Endothelial cell (in vitro differentiated cells): ENCODE data around the gene C22orf15. TPM values are rescaled to one million over a fixed set of nuclear protein-coding genes. Genes with fewer than 3 reads are reported as not detected.

ENCODE experiments used
- DNase-seq: peaks from one replicate; pipeline ENCODE4 v3.0.0; 2021; ENCODE audit warnings: low spot score
- H3K27ac Mint-ChIP-seq: one replicate; pipeline ENCODE4 v1.8.0; 2021; ENCODE audit warnings: mixed read lengths, inconsistent platforms; ENCODE audit not compliant: unreplicated experiment
- H3K27me3 Mint-ChIP-seq: one replicate; pipeline ENCODE4 v1.8.0; 2021; ENCODE audit warnings: mild to moderate bottlenecking, moderate library complexity, mixed read lengths, inconsistent platforms; ENCODE audit not compliant: unreplicated experiment
- H3K36me3 Mint-ChIP-seq: one replicate; pipeline ENCODE4 v1.8.0; 2021; ENCODE audit warnings: mild to moderate bottlenecking, low read depth, mixed read lengths, inconsistent platforms; ENCODE audit not compliant: unreplicated experiment
- H3K4me1 Mint-ChIP-seq: one replicate; pipeline ENCODE4 v1.8.0; 2021; ENCODE audit warnings: mild to moderate bottlenecking, mixed read lengths, inconsistent platforms; ENCODE audit not compliant: unreplicated experiment
- H3K4me3 Mint-ChIP-seq: one replicate; pipeline ENCODE4 v1.8.0; 2021; ENCODE audit warnings: mild to moderate bottlenecking, mixed read lengths, inconsistent platforms; ENCODE audit not compliant: unreplicated experiment
- H3K9me3 Mint-ChIP-seq: one replicate; pipeline ENCODE4 v1.8.0; 2021; ENCODE audit warnings: mixed read lengths, inconsistent platforms; ENCODE audit not compliant: unreplicated experiment
- total RNA-seq: library from RNA; stranded (reverse); fragmentation: NEBNext Ultra II Directional; extraction: Animal tissue kit (Norgen Biotek cat#: 25700); gene quantifications from one replicate; pipeline ENCODE4 v1.2.1, GENCODE V29; 2021; ENCODE audit not compliant: unreplicated experiment
- TF ChIP-seq, protein P1 (sequence below): fragments of 200-600 bp; sonication (generic); IDR thresholded peaks from one replicate; pipeline ENCODE4 v1.5.0; 2021; ENCODE audit warnings: antibody characterized with exemption; ENCODE audit not compliant: unreplicated experiment

Gene C22orf15
- total RNA-seq, 1 donor from 2014 or later, result 2.0 TPM

DNA sequence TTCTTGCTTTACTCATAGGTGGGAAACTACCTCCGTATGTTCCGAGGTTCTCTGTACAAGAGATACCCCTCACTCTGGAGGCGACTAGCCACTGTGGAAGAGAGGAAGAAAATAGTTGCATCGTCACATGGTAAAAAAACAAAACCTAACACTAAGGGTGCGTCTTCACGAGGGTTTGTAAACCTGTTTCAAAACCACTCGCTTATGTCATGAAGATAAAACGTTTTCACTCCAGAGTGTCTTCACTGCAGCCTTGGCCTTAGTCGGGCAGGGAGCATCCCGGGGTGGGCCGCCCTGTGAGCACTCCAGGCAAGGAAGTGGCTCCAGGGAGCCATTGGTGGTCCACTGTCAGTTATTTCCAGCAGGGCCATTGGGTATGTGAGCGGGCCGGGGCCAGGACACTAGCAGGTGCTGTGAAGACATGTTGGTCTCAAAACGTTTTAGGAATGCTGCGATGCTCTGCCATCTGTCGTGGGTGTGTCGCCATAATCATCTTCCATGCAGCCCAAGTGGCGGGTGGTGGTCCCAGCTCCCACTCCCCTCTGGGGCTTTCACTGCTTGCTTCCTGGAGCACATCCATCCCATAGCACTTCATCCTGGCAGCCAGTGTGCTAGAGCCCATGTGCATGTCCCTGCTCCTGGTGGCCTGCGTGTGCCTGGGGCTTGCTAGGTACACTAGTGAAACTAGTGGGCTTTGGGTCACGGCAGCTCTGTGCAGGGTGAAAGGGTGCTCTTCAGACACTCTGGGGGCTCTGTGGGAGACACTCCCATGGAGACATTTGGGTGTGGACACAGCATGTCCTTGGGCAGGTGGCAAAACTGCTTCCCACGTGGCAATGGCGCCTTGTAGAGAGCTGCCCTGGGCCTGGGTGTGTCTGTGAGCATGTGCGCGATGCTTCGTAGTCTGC lies 29.2 kb downstream of the C22orf15 start:
- Mint-ChIP-seq H3K27me3 (peaks cover 2% of the 10 kb centered on the region), H3K4me3 (no peak overlapping the region), H3K4me1 (peaks cover 7% of the 10 kb centered on the region), H3K27ac (no peak overlapping the region), H3K9me3 (no peaks in the 10 kb centered on the region), H3K36me3 (peaks cover 22% of the 10 kb centered on the region)
- TF ChIP-seq, protein P1, sequence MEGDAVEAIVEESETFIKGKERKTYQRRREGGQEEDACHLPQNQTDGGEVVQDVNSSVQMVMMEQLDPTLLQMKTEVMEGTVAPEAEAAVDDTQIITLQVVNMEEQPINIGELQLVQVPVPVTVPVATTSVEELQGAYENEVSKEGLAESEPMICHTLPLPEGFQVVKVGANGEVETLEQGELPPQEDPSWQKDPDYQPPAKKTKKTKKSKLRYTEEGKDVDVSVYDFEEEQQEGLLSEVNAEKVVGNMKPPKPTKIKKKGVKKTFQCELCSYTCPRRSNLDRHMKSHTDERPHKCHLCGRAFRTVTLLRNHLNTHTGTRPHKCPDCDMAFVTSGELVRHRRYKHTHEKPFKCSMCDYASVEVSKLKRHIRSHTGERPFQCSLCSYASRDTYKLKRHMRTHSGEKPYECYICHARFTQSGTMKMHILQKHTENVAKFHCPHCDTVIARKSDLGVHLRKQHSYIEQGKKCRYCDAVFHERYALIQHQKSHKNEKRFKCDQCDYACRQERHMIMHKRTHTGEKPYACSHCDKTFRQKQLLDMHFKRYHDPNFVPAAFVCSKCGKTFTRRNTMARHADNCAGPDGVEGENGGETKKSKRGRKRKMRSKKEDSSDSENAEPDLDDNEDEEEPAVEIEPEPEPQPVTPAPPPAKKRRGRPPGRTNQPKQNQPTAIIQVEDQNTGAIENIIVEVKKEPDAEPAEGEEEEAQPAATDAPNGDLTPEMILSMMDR, result no peak
- DNase-seq, result no peak

DNA sequence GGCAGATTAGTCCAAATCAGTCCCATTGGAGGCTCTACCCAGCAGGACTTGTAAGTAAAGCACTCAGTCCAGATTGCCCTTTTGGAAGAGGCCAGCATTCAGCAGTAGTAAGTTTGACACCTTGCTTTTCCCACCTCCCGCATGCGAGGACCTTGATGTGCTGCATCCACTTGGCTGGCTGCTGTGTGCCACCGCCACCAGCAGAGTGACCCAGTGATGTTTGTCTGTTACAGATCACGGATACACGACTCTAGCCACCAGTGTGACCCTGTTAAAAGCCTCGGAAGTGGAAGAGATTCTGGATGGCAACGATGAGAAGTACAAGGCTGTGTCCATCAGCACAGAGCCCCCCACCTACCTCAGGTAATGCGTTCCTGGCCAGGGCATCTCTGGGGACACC lies 30.5 kb downstream of the C22orf15 start:
- TF ChIP-seq, protein P1, result no peak
- Mint-ChIP-seq H3K9me3 (no peaks in the 10 kb centered on the region), H3K27me3 (no peaks in the 10 kb centered on the region), H3K4me3 (peak overlapping the region; percentile 57), H3K4me1 (no peaks in the 10 kb centered on the region), H3K27ac (no peak overlapping the region), H3K36me3 (peaks cover 22% of the 10 kb centered on the region)
- no peak for DNase-seq

DNA sequence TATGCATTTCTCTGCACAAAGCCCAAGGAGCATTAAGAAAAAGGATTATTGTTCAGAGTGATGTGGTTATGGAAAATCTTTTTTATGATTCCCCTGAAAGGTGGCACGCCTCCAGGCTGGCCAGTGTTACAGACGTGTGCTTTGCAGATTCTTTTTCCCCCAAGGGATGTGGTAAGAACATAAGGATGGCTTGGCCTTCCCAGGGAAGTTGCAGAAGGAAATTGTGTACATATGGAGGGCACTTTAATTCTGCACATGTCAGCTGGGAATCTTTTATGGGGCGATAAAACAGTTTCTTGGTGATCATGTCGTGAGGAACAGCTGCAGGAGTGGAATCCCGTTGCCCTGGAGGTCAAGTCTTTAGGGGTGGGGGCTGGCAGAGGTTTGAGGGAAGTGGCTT lies 33.7 kb downstream of the C22orf15 start:
- Mint-ChIP-seq H3K4me1 (no peaks in the 10 kb centered on the region), H3K4me3 (no peak overlapping the region)

DNA sequence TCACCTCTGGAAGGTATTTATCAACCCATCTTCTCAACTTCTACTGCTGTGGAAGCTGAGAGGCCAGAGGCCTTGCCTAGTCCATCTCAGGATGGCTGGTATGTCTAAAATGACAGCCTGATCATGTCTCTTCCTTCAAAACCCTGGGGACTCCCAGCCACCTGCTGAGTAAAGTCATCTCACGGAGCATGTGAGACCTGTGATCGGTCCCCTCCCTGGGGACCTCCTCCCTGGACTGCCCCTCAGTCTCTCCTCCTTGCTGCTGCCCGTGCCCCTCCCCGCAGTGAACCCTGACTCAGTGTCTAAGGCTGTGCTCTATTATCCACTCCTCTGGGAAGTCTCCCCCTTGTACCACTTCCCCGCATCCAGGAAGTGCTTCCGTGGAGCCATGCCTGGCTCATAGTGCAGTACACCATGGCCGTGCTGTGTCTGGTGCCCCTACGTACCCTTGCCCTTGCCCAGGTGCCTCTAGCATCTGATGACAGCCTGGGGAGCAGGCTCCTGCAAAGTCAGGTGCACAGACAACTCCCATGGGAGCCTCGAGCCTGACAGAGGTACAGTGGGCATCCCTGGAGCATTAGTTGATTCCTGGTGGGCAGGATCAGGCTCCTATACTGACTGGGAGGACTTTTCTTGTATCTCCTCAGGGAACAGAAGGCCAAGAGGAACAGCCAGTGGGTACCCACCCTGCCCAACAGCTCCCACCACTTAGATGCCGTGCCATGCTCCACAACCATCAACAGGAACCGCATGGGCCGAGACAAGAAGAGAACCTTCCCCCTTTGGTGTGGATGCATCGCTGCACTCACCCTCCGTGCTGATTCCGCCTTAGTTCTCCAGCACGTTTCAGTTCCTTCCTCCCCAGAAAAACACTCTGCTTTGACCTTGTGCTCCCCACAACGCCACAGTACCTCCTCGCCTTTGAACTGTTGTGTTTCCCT lies 37.8 kb downstream of the C22orf15 start:
- peak overlapping the region; percentile 30 for H3K27ac Mint-ChIP-seq
- TF ChIP-seq, protein P1, result no peak
- DNase-seq, result no peak
- H3K9me3 Mint-ChIP-seq, result no peaks in the 10 kb centered on the region
- H3K36me3 Mint-ChIP-seq, result peaks cover 49% of the 10 kb centered on the region
- no peaks in the 10 kb centered on the region for H3K4me1 Mint-ChIP-seq
- peak overlapping the region; percentile 79 for H3K4me3 Mint-ChIP-seq
- no peaks in the 10 kb centered on the region for H3K27me3 Mint-ChIP-seq

More for the DNA sequence above, 33.7 kb downstream of the C22orf15 start:
- no peaks in the 10 kb centered on the region for H3K27me3 Mint-ChIP-seq
- TF ChIP-seq, protein P1, result no peak
- H3K36me3 Mint-ChIP-seq, result peaks cover 38% of the 10 kb centered on the region
- no peak for DNase-seq
- no peaks in the 10 kb centered on the region for H3K9me3 Mint-ChIP-seq
- no peak overlapping the region for H3K27ac Mint-ChIP-seq
